ENCODE results near the gene AUTS2. TPM values are rescaled to one million over a fixed set of nuclear protein-coding genes. Genes with fewer than 3 reads are reported as not detected.

Gene AUTS2
- total and polyA plus RNA-seq, 2 experiments from 2014 or later: 32.0 to 91.0 TPM

DNA sequence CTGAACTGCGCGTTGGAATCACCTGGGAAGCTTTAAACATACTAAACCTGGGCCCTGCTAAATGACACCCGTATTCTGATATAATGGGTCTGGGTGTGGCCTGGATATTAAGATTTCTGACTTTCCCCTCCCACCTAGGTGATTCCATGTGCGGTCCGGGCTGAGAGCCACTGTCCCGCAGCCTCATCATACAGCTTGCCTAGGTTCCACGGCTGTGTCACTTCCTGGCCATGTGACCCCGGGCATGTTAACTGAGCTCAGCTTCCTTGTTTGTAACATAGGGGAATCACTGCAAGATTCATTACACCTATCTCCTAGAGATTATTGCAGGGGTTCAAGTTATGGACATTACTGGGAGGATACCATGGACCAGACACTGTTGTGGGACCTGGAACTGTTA, 1061.0 kb downstream of the AUTS2 start:
- H3K27me3 ChIP-seq (ENCODE audit: insufficient read depth): no peaks in the 10 kb centered on the region
- H3K4me2 ChIP-seq: no peak overlapping the region
- ATAC-seq (no peak), DNase-seq (ENCODE audit: low spot score) (no peak)
- no peaks in the 10 kb centered on the region for H3F3A ChIP-seq (replicated peaks; ENCODE audit: low read depth)
- no peaks in the 10 kb centered on the region for H3K9me2 ChIP-seq (ENCODE audit: insufficient read depth)
- H4K20me1 ChIP-seq (replicated peaks; ENCODE audit: insufficient read depth): no peaks in the 10 kb centered on the region
- H3K4me3 Mint-ChIP-seq: no peak overlapping the region
- no peaks in the 10 kb centered on the region for H3K36me3 Mint-ChIP-seq (ENCODE audit: low read depth)
- no peak overlapping the region for H3K27ac ChIP-seq (ENCODE audit: low read depth)
- TF ChIP-seq JUNB (IDR thresholded peaks at IDR 0.05; ENCODE audit: unreplicated experiment) (no peak), ZNF114 (CRISPR knock-in tag; IDR thresholded peaks at IDR 0.05) (no peak)
- TF ChIP-seq, protein P1, sequence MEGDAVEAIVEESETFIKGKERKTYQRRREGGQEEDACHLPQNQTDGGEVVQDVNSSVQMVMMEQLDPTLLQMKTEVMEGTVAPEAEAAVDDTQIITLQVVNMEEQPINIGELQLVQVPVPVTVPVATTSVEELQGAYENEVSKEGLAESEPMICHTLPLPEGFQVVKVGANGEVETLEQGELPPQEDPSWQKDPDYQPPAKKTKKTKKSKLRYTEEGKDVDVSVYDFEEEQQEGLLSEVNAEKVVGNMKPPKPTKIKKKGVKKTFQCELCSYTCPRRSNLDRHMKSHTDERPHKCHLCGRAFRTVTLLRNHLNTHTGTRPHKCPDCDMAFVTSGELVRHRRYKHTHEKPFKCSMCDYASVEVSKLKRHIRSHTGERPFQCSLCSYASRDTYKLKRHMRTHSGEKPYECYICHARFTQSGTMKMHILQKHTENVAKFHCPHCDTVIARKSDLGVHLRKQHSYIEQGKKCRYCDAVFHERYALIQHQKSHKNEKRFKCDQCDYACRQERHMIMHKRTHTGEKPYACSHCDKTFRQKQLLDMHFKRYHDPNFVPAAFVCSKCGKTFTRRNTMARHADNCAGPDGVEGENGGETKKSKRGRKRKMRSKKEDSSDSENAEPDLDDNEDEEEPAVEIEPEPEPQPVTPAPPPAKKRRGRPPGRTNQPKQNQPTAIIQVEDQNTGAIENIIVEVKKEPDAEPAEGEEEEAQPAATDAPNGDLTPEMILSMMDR (conservative IDR thresholded peaks at IDR 0.05; ENCODE audit: low read depth in 2 of 2): no peak
- peaks cover 33% of the 10 kb centered on the region for H3K4me1 Mint-ChIP-seq
- H3K27me3 Mint-ChIP-seq (ENCODE audit: insufficient read depth, low read depth, poor library complexity): peaks cover 4% of the 10 kb centered on the region
- no peak overlapping the region for H3K4me3 ChIP-seq
- H3K4me1 ChIP-seq (ENCODE audit: insufficient read depth): peaks cover 8% of the 10 kb centered on the region; the same call in 1 of the 2 replicates
- no peak overlapping the region for H2AFZ ChIP-seq
- no peaks in the 10 kb centered on the region for H3K79me2 ChIP-seq (replicated peaks; ENCODE audit: insufficient read depth)
- no peaks in the 10 kb centered on the region for H3K36me3 ChIP-seq (ENCODE audit: insufficient read depth)
- H3K9me3 Mint-ChIP-seq: no peaks in the 10 kb centered on the region
- no peak overlapping the region for H3K27ac Mint-ChIP-seq

- no peak overlapping the region for H3K4me3 ChIP-seq
- ATAC-seq: no peak
- H3K79me2 ChIP-seq (replicated peaks; ENCODE audit: insufficient read depth): no peaks in the 10 kb centered on the region
- H3K4me1 Mint-ChIP-seq: peaks cover 30% of the 10 kb centered on the region
- no peak for DNase-seq (ENCODE audit: low spot score)
- no peak overlapping the region for H3K4me3 Mint-ChIP-seq
- H3K27me3 ChIP-seq (ENCODE audit: insufficient read depth): no peaks in the 10 kb centered on the region
- H3K27me3 Mint-ChIP-seq (ENCODE audit: insufficient read depth, low read depth, poor library complexity): peaks cover 4% of the 10 kb centered on the region
- H2AFZ ChIP-seq: no peak overlapping the region
- H3K9me2 ChIP-seq (ENCODE audit: insufficient read depth): no peaks in the 10 kb centered on the region
- no peak overlapping the region for H3K4me2 ChIP-seq
- no peaks in the 10 kb centered on the region for H3K36me3 Mint-ChIP-seq (ENCODE audit: low read depth)
- H3K36me3 ChIP-seq (ENCODE audit: insufficient read depth): no peaks in the 10 kb centered on the region
- H3F3A ChIP-seq (replicated peaks; ENCODE audit: low read depth): no peaks in the 10 kb centered on the region
- TF ChIP-seq EZH2phosphoT487 (IDR thresholded peaks at IDR 0.05; ENCODE audit: unreplicated experiment) (no peak), ZNF331 (CRISPR knock-in tag; IDR thresholded peaks at IDR 0.05; ENCODE audit: low read depth) (no peak), CREB1 (CRISPR knock-in tag; IDR thresholded peaks at IDR 0.05; ENCODE audit: low read depth) (no peak), NANOG (IDR thresholded peaks at IDR 0.05; ENCODE audit: borderline replicate concordance) (no peak), ZNF114 (CRISPR knock-in tag; IDR thresholded peaks at IDR 0.05) (no peak), EZH2 (IDR thresholded peaks at IDR 0.05; ENCODE audit: low read depth, unreplicated experiment) (no peak)
- TF ChIP-seq, protein P1 (conservative IDR thresholded peaks at IDR 0.05; ENCODE audit: low read depth in 2 of 2): no peak
- TF ChIP-seq, protein P2, sequence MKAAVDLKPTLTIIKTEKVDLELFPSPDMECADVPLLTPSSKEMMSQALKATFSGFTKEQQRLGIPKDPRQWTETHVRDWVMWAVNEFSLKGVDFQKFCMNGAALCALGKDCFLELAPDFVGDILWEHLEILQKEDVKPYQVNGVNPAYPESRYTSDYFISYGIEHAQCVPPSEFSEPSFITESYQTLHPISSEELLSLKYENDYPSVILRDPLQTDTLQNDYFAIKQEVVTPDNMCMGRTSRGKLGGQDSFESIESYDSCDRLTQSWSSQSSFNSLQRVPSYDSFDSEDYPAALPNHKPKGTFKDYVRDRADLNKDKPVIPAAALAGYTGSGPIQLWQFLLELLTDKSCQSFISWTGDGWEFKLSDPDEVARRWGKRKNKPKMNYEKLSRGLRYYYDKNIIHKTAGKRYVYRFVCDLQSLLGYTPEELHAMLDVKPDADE (IDR thresholded peaks at IDR 0.05): no peak
- peaks cover 11% of the 10 kb centered on the region; the same call in 1 of the 2 replicates for H3K4me1 ChIP-seq (ENCODE audit: insufficient read depth)
- no peaks in the 10 kb centered on the region for H4K20me1 ChIP-seq (replicated peaks; ENCODE audit: insufficient read depth)
- no peak overlapping the region for H3K27ac ChIP-seq (ENCODE audit: low read depth)
- H3K27ac Mint-ChIP-seq: no peak overlapping the region
- H3K9me3 Mint-ChIP-seq: no peaks in the 10 kb centered on the region
Observed at GRCh38 chr7:70660154-70660818, 1062.0 kb downstream of the AUTS2 start.

Data from GM23338 (cell line).